ENCODE measurements around the gene HCAR2.

- TF ChIP-seq EP300 (IDR thresholded peaks at IDR 0.05) (no peak), POLR2A (IDR thresholded peaks at IDR 0.05) (no peak), CTCF (IDR thresholded peaks at IDR 0.05) (no peak)
Measured at GRCh38 chr12:122661246-122661645, 41.9 kb downstream of the HCAR2 start.

All from sigmoid colon (tissue), 4 donors.